Measurements from ENCODE around the gene AOC2. TPM values are rescaled to one million over a fixed set of nuclear protein-coding genes. Genes with fewer than 3 reads are reported as not detected.
A peak's percentile ranks its signal among the peaks of the same experiment; 100 is the strongest.

AOC2 gene
- total and polyA plus RNA-seq, 2 of the 13 experiments (the other 11 are each of a cell fraction or from before 2014, with no cell fraction given): 1.2 to 3.3 TPM

- TF ChIP-seq SIX1 (CRISPR knock-in tag; IDR thresholded peaks at IDR 0.05; ENCODE audit: borderline replicate concordance): no peak
- TF ChIP-seq THRA (CRISPR knock-in tag; IDR thresholded peaks at IDR 0.05; ENCODE audit: borderline replicate concordance): peak; percentile 70; the same call in 1 of the 2 replicates
- TF ChIP-seq GATAD2A (CRISPR knock-in tag; IDR thresholded peaks at IDR 0.05): 0 out of 2 replicates have a peak, but pooled peaks have one; percentile 29
- no peak for TF ChIP-seq CHCHD3 (CRISPR knock-in tag; IDR thresholded peaks at IDR 0.05)
- no peak for TF ChIP-seq ZNF570 (CRISPR knock-in tag; IDR thresholded peaks at IDR 0.05; ENCODE audit: borderline replicate concordance)
- TF ChIP-seq FOXP1 (IDR thresholded peaks at IDR 0.05): no peak
- TF ChIP-seq FOXP1 (CRISPR knock-in tag; IDR thresholded peaks at IDR 0.05): no peak
- TF ChIP-seq, protein P1, sequence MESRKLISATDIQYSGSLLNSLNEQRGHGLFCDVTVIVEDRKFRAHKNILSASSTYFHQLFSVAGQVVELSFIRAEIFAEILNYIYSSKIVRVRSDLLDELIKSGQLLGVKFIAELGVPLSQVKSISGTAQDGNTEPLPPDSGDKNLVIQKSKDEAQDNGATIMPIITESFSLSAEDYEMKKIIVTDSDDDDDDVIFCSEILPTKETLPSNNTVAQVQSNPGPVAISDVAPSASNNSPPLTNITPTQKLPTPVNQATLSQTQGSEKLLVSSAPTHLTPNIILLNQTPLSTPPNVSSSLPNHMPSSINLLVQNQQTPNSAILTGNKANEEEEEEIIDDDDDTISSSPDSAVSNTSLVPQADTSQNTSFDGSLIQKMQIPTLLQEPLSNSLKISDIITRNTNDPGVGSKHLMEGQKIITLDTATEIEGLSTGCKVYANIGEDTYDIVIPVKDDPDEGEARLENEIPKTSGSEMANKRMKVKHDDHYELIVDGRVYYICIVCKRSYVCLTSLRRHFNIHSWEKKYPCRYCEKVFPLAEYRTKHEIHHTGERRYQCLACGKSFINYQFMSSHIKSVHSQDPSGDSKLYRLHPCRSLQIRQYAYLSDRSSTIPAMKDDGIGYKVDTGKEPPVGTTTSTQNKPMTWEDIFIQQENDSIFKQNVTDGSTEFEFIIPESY (CRISPR knock-in tag; IDR thresholded peaks at IDR 0.05): peak; percentile 78
- peak; percentile 17; the same call in 1 of the 2 replicates for TF ChIP-seq NFE2L2 (IDR thresholded peaks at IDR 0.05; ENCODE audit: low read length)
- no peak for TF ChIP-seq SRSF9 (IDR thresholded peaks at IDR 0.05; ENCODE audit: borderline replicate concordance, insufficient read depth, low read depth, low read length, poor library complexity, severe bottlenecking)
- TF ChIP-seq PHF8 (CRISPR knock-in tag; IDR thresholded peaks at IDR 0.05): no peak
- TF ChIP-seq, protein P2, sequence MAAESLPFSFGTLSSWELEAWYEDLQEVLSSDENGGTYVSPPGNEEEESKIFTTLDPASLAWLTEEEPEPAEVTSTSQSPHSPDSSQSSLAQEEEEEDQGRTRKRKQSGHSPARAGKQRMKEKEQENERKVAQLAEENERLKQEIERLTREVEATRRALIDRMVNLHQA (CRISPR knock-in tag; IDR thresholded peaks at IDR 0.05): no peak
- no peak for TF ChIP-seq RBM39 (IDR thresholded peaks at IDR 0.05; ENCODE audit: low read depth, low read length, poor library complexity, severe bottlenecking)
- no peak for TF ChIP-seq JUNB (CRISPR knock-in tag; IDR thresholded peaks at IDR 0.05; ENCODE audit: borderline replicate concordance)
- no peak for TF ChIP-seq XBP1 (CRISPR knock-in tag; IDR thresholded peaks at IDR 0.05)
- TF ChIP-seq REXO4 (CRISPR knock-in tag; IDR thresholded peaks at IDR 0.05; ENCODE audit: borderline replicate concordance): no peak
- peak; percentile 56; the same call in 1 of the 2 replicates for TF ChIP-seq SAP130 (CRISPR knock-in tag; IDR thresholded peaks at IDR 0.05; ENCODE audit: low read depth)
- peak; percentile 56; the same call in 1 of the 2 replicates for TF ChIP-seq ZNF614 (CRISPR knock-in tag; IDR thresholded peaks at IDR 0.05; ENCODE audit: borderline replicate concordance)
- no peak for TF ChIP-seq EED (CRISPR knock-in tag; IDR thresholded peaks at IDR 0.05)
- peak; percentile 44; the same call in 1 of the 2 replicates for TF ChIP-seq ZNF205 (CRISPR knock-in tag; IDR thresholded peaks at IDR 0.05)
- no peak for TF ChIP-seq ZNF414 (CRISPR knock-in tag; IDR thresholded peaks at IDR 0.05)
- no peak for TF ChIP-seq ZNF234 (CRISPR knock-in tag; conservative IDR thresholded peaks at IDR 0.05)
- 0 out of 2 replicates have a peak, but pooled peaks have one; percentile 58 for TF ChIP-seq ATF6 (CRISPR knock-in tag; conservative IDR thresholded peaks at IDR 0.05)
- TF ChIP-seq FOSL2 (CRISPR knock-in tag; IDR thresholded peaks at IDR 0.05): 0 out of 2 replicates have a peak, but pooled peaks have one; percentile 19
- TF ChIP-seq HOXD1 (CRISPR knock-in tag; IDR thresholded peaks at IDR 0.05): no peak
- no peak for TF ChIP-seq ZNF124 (CRISPR knock-in tag; IDR thresholded peaks at IDR 0.05)
Measured at GRCh38 chr17:42843358-42843934, 934 bp upstream of the AOC2 start (continued).

Measured in HepG2 (cell line).